OCI-LY7 (cell line): Measurements from ENCODE around the gene MAML1. TPM values are rescaled to one million over a fixed set of nuclear protein-coding genes. Genes with fewer than 3 reads are reported as not detected.

Experiments
- BruUV-seq: library from RNA; stranded (reverse); fragments of 400-500 nt; replicated peaks from 2 replicates; lab custom pipeline; 2021; lab: Mats Ljungman, UMichigan
- CTCF ChIA-PET: fragments of 300-600 bp; sonication (Branson Sonifier 250); formaldehyde crosslinking; loops from one replicate; lab custom pipeline; 2022; ENCODE audit warnings: antibody characterized with exemption; ENCODE audit not compliant: unreplicated experiment; lab: Charles Lee
- POLR2A ChIA-PET: fragments of 300-600 bp; sonication (Branson Sonifier 250); formaldehyde crosslinking; loops from one replicate; lab custom pipeline; 2022; ENCODE audit warnings: antibody characterized with exemption; lab: Charles Lee
- DNase-seq: peaks from one replicate; pipeline ENCODE4 v3.0.0-alpha.2; 2015; ENCODE audit warnings: low spot score
- H2AFZ ChIP-seq: fragments of 200-600 bp; sonication (generic), shearing (Covaris generic); 2 replicates; pipeline ENCODE4 v1.6.1; 2014; ENCODE audit warnings: mild to moderate bottlenecking, antibody characterized with exemption, low read length, moderate library complexity
- H3K27ac ChIP-seq: fragments of 200-600 bp; sonication (generic); 2 replicates; pipeline ENCODE4 v1.5.1; 2014; ENCODE audit warnings: mixed run types, low read depth, mild to moderate bottlenecking, moderate library complexity, low read length, inconsistent platforms; ENCODE audit not compliant: poor library complexity, severe bottlenecking
- H3K36me3 ChIP-seq: fragments of 200-600 bp; sonication (generic); 2 replicates; pipeline ENCODE4 v1.6.1; 2014; ENCODE audit warnings: mild to moderate bottlenecking, antibody characterized with exemption, low read length, moderate library complexity, mixed read lengths; ENCODE audit not compliant: insufficient read depth
- H3K4me1 ChIP-seq: fragments of 200-600 bp; sonication (generic); 2 replicates; pipeline ENCODE4 v1.5.1; 2014; ENCODE audit warnings: mild to moderate bottlenecking, low read length; ENCODE audit not compliant: insufficient read depth, poor library complexity, severe bottlenecking
- H3K4me2 ChIP-seq: fragments of 200-600 bp; sonication (generic); 2 replicates; pipeline ENCODE4 v1.6.1; 2014; ENCODE audit warnings: mild to moderate bottlenecking, low read length
- H3K4me3 ChIP-seq: fragments of 200-600 bp; sonication (generic); 2 replicates; pipeline ENCODE4 v1.5.1; 2014; ENCODE audit warnings: mild to moderate bottlenecking, low read depth, low read length; ENCODE audit not compliant: poor library complexity, severe bottlenecking
- H3K79me2 ChIP-seq: fragments of 200-600 bp; sonication (generic); 2 replicates; pipeline ENCODE4 v1.6.1; 2016; ENCODE audit warnings: low read depth, mild to moderate bottlenecking, low read length, moderate library complexity, mixed read lengths; ENCODE audit not compliant: insufficient read depth
- H3K9me2 ChIP-seq: fragments of 200-600 bp; sonication (generic); 2 replicates; pipeline ENCODE4 v1.6.1; 2016; ENCODE audit warnings: mild to moderate bottlenecking, low read length, mixed read lengths; ENCODE audit not compliant: insufficient read depth
- H3K9me3 ChIP-seq: fragments of 200-600 bp; sonication (generic); 2 replicates; pipeline ENCODE4 v1.6.1; 2014; ENCODE audit warnings: mild to moderate bottlenecking, mixed run types, low read length, mixed read lengths
- H4K20me1 ChIP-seq: fragments of 200-600 bp; sonication (generic); 2 replicates; pipeline ENCODE4 v1.6.1; 2014; ENCODE audit warnings: mild to moderate bottlenecking, antibody characterized with exemption, low read length, moderate library complexity, mixed read lengths; ENCODE audit not compliant: insufficient read depth
- EZH2phosphoT487 ChIP-seq: fragments of 200-600 bp; sonication (generic); IDR thresholded peaks from 2 replicates; pipeline ENCODE4 v1.6.1; 2018; ENCODE audit warnings: low read depth, borderline replicate concordance, mild to moderate bottlenecking, mixed run types, antibody characterized with exemption, low read length, moderate library complexity, mixed read lengths
- intact Hi-C: fragments of 100-400 bp; cut with micrococcal nuclease; formaldehyde crosslinking; loops from one replicate; pipeline ENCODE4 v1.10.0; 2022; ENCODE audit not compliant: unreplicated experiment
- total RNA-seq, 2 experiments: library from RNA; depleted of rRNA in 1 of 2; stranded (reverse); fragments of >200 nt in 1 of 2; shearing (Covaris generic) in 1 of 2; gene quantifications; 2 replicates each; pipeline ENCODE4 v1.2.3, GENCODE V29; 2014 to 2022
- TF ChIP-seq, protein P1 (sequence below): fragments of 200-600 bp; sonication (generic); conservative IDR thresholded peaks from 2 replicates; pipeline ENCODE4 v1.5.1; 2014; ENCODE audit warnings: mild to moderate bottlenecking, antibody characterized with exemption, low read length, moderate library complexity, mixed read lengths

MAML1 gene
- total RNA-seq, 2 experiments from 2014 or later, result 17.0 to 27.4 TPM

DNA sequence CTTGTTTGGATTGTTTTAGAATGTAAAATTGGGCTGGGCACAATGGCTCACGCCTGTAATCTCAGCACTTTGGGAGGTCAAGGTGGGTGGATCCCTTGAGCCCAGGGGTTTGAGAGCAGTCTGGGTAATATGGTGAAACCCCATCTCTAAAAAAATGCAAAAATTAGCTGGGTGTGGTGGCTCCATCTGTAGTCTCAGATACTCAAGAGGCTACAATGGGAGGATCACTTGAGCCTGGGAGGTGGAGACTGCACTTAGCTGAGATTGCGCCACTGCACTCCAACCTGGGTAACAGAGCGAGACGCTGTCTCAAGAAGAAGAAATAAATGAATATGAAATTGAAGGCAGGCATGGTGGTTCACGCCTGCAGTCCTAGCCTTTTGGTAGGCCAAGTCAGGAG, 21.3 kb downstream of the MAML1 start:
- Histone ChIP-seq H3K4me2 (no peak overlapping the region), H3K4me1 (no peaks in the 10 kb centered on the region), H3K27ac (no peak overlapping the region), H4K20me1 (peaks cover 3% of the 10 kb centered on the region; the same call in 1 of the 2 replicates), H3K9me3 (no peaks in the 10 kb centered on the region), H3K9me2 (no peaks in the 10 kb centered on the region), H3K36me3 (peaks cover 29% of the 10 kb centered on the region), H3K79me2 (peaks cover 86% of the 10 kb centered on the region), H2AFZ (no peak overlapping the region), H3K4me3 (no peak overlapping the region)
- TF ChIP-seq, protein P1, sequence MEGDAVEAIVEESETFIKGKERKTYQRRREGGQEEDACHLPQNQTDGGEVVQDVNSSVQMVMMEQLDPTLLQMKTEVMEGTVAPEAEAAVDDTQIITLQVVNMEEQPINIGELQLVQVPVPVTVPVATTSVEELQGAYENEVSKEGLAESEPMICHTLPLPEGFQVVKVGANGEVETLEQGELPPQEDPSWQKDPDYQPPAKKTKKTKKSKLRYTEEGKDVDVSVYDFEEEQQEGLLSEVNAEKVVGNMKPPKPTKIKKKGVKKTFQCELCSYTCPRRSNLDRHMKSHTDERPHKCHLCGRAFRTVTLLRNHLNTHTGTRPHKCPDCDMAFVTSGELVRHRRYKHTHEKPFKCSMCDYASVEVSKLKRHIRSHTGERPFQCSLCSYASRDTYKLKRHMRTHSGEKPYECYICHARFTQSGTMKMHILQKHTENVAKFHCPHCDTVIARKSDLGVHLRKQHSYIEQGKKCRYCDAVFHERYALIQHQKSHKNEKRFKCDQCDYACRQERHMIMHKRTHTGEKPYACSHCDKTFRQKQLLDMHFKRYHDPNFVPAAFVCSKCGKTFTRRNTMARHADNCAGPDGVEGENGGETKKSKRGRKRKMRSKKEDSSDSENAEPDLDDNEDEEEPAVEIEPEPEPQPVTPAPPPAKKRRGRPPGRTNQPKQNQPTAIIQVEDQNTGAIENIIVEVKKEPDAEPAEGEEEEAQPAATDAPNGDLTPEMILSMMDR, result no peak
- TF ChIP-seq EZH2phosphoT487, result no peak
- intact Hi-C loops, result no loop called here
- ChIA-PET POLR2A (interaction anchor here (0.6 kb wide), 1 partner anchor 40 kb away, joined by 3 read pairs; the partner anchor contains the start of gene LTC4S), CTCF (no interaction called here)
- no peak for DNase-seq
- no TSS peak for BruUV-seq

DNA sequence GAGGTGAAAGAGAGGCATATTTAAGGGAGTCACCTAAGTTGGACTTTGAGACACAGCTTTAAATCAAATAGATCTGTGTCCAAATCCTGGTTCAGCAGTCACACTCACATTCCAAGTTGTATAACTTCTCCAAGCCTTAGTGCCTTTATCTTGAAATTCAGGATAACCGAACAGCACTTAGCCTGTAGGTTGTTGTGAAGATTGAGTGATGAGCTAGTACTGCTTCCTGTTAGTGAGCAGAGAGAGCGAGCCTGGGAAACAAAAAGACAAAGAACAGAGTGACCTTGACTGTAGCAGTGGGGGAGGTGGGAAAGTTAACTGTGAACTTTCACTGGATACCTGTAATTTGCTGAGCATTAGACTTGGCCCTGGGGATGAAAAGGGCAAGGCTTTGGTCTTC, 22.4 kb downstream of the MAML1 start:
- Histone ChIP-seq H2AFZ (no peak overlapping the region), H3K9me3 (no peaks in the 10 kb centered on the region), H3K4me1 (no peaks in the 10 kb centered on the region), H3K36me3 (peaks cover 27% of the 10 kb centered on the region), H3K27ac (no peak overlapping the region), H3K9me2 (no peaks in the 10 kb centered on the region), H3K4me3 (no peak overlapping the region), H4K20me1 (peaks cover 10% of the 10 kb centered on the region; the same call in 1 of the 2 replicates), H3K79me2 (peaks cover 89% of the 10 kb centered on the region), H3K4me2 (no peak overlapping the region)
- no peak for TF ChIP-seq EZH2phosphoT487
- TF ChIP-seq, protein P1, result no peak
- POLR2A ChIA-PET, result interaction anchor here (0.7 to 1.4 kb wide), 3 partner anchors 8 to 16 kb away, joined by 3 to 4 read pairs (median 4); no protein-coding TSS in a partner anchor
- CTCF ChIA-PET, result interaction anchor here (1.0 kb wide), 1 partner anchor 41 kb away, joined by 3 read pairs; no protein-coding TSS in a partner anchor
- intact Hi-C loops, result no loop called here
- no peak for DNase-seq
- no TSS peak for BruUV-seq

DNA sequence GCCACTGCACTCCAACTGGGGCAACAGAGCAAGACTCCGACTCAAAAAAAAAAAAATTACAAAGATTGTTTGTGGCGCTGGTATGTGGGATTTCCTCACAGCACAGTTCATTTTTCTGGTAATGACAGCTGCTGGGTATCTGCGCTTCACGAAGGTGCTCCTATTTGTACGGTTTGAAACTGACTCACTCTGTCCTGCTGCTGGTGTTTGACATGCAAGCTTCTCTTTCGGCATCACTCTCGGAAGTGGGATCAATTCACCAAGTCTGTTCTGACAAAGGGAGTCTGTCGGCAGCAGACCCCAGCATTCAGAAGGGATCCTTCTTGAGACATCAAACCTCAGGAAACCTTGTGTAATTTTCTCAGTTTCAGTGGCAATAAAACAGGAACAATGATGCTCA, 26.3 kb downstream of the MAML1 start:
- intact Hi-C loops, result no loop called here

More for the DNA sequence above, 26.3 kb downstream of the MAML1 start:
- H3K4me1 ChIP-seq, result peaks cover 17% of the 10 kb centered on the region
- TF ChIP-seq, protein P1, result no peak
- TF ChIP-seq EZH2phosphoT487, result no peak
- CTCF ChIA-PET, result no interaction called here
- H3K36me3 ChIP-seq, result peaks cover 8% of the 10 kb centered on the region; the same call in 1 of the 2 replicates
- H3K27ac ChIP-seq, result no peak overlapping the region
- no peak overlapping the region for H2AFZ ChIP-seq
- H3K4me2 ChIP-seq, result no peak overlapping the region
- H3K9me3 ChIP-seq, result no peaks in the 10 kb centered on the region
- POLR2A ChIA-PET, result no interaction called here
- no peak for DNase-seq
- peaks cover 20% of the 10 kb centered on the region for H4K20me1 ChIP-seq
- peaks cover 86% of the 10 kb centered on the region for H3K79me2 ChIP-seq
- BruUV-seq, result no TSS peak
- H3K4me3 ChIP-seq, result no peak overlapping the region
- H3K9me2 ChIP-seq, result no peaks in the 10 kb centered on the region
